HCT116 (cell line): ENCODE results near the gene MORF4L1. TPM values are rescaled to one million over a fixed set of nuclear protein-coding genes. Genes with fewer than 3 reads are reported as not detected.
A peak's percentile ranks its signal among the peaks of the same experiment; 100 is the strongest.

Experiments used
- ATAC-seq: fragments of 200-7000 bp; cut with Tn5 transposase; 2 replicates; pipeline ENCODE4 v1.9.1; 2020; ENCODE audit warnings: mild to moderate bottlenecking, moderate library complexity
- BruUV-seq: library from RNA; stranded (reverse); fragments of 400-500 nt; replicated peaks from 2 replicates; lab custom pipeline; 2021; lab: Mats Ljungman, UMichigan
- CTCF ChIA-PET: fragments of 300-600 bp; sonication (Branson Sonifier 250); formaldehyde crosslinking; loops from one replicate; lab custom pipeline; 2021; ENCODE audit warnings: antibody characterized with exemption; lab: Charles Lee
- POLR2A ChIA-PET: fragments of 300-600, 350-600 bp; sonication (Branson Sonifier 250); formaldehyde crosslinking; loops from one replicate; lab custom pipeline; 2021; ENCODE audit warnings: antibody characterized with exemption; lab: Charles Lee
- RAD21 ChIA-PET, 2 experiments: fragments of 300-600 bp; sonication (Branson Sonifier 250); formaldehyde crosslinking; loops; one replicate each; lab custom pipeline; 2023; ENCODE audit warnings: low total read pairs in 2 of 2; ENCODE audit not compliant: uncharacterized antibody in 2 of 2, unreplicated experiment in 2 of 2, low non-redundant PET in 1 of 2; lab: Charles Lee
- DNase-seq: peaks from one replicate; pipeline ENCODE4 v3.0.0-alpha.2; 2010; ENCODE audit warnings: low read depth, low spot score
- H2AFZ ChIP-seq: fragments of 200-600 bp; shearing (Covaris generic), sonication (generic); 2 replicates; pipeline ENCODE4 v1.6.1; 2017; ENCODE audit warnings: low read depth, mixed run types, mixed read lengths, antibody characterized with exemption, low read length; ENCODE audit not compliant: poor library complexity, severe bottlenecking
- H3K27ac ChIP-seq: 2 replicates; pipeline ENCODE4 v1.5.1; 2012; ENCODE audit warnings: low read depth, low read length
- H3K27me3 ChIP-seq: fragments of 200-600 bp; sonication (generic); 2 replicates; pipeline ENCODE4 v1.6.1; 2016; ENCODE audit warnings: mixed run types, low read length, mixed read lengths; ENCODE audit not compliant: insufficient read depth
- H3K36me3 ChIP-seq, 2 experiments: fragments of 200-500 bp in 1 of 2; fragments of 200-600 bp in 1 of 2; sonication (Bioruptor generic) in 1 of 2; sonication (generic) in 1 of 2; 2 replicates each; pipeline versions ENCODE4 v1.5.1 to v1.6.1; 2014 to 2016; ENCODE audit warnings: low read length in 2 of 2, inconsistent platforms in 1 of 2, mixed read lengths in 1 of 2, mixed run types in 1 of 2; ENCODE audit not compliant: insufficient read depth in 2 of 2, control insufficient read depth in 1 of 2
- H3K4me1 ChIP-seq, 2 experiments: fragments of 200-600 bp in 1 of 2; sonication (generic) in 1 of 2; 2 replicates each; pipeline versions ENCODE4 v1.5.1 to v1.6.1; 2012 to 2017; ENCODE audit warnings: low read length in 2 of 2, inconsistent platforms in 1 of 2, mild to moderate bottlenecking in 1 of 2, mixed read lengths in 1 of 2, mixed run types in 1 of 2, moderate library complexity in 1 of 2; ENCODE audit not compliant: insufficient read depth in 2 of 2, control insufficient read depth in 1 of 2
- H3K4me2 ChIP-seq: fragments of 200-600 bp; sonication (generic); 2 replicates; pipeline ENCODE4 v1.6.1; 2017; ENCODE audit warnings: mixed run types, low read length, mixed read lengths
- H3K4me3 ChIP-seq, 2 experiments: fragments of 200-600 bp in 1 of 2; sonication (generic) in 1 of 2; replicated peaks in 1 of 2; 2 replicates each; pipeline ENCODE4 v1.5.1; 2011 to 2016; ENCODE audit warnings: low read length in 2 of 2, control low read depth in 1 of 2, low read depth in 1 of 2, mild to moderate bottlenecking in 1 of 2, mixed read lengths in 1 of 2, mixed run types in 1 of 2
- H3K79me2 ChIP-seq: fragments of 200-600 bp; sonication (generic); 2 replicates; pipeline ENCODE4 v1.6.1; 2017; ENCODE audit warnings: mild to moderate bottlenecking, mixed run types, low read length, moderate library complexity, mixed read lengths; ENCODE audit not compliant: insufficient read depth
- H3K9ac ChIP-seq: fragments of 200-600 bp; sonication (generic); 2 replicates; pipeline ENCODE4 v1.6.1; 2016; ENCODE audit warnings: low read length, mixed read lengths
- H3K9me2 ChIP-seq: fragments of 200-600 bp; sonication (generic), shearing (Covaris generic); 2 replicates; pipeline ENCODE4 v1.6.1; 2017; ENCODE audit warnings: mixed run types, mild to moderate bottlenecking, moderate library complexity; ENCODE audit not compliant: insufficient read depth
- H3K9me3 ChIP-seq, 2 experiments: fragments of 200-500 bp in 1 of 2; fragments of 200-600 bp in 1 of 2; sonication (Bioruptor generic) in 1 of 2; sonication (generic) in 1 of 2; 2 replicates each; pipeline ENCODE4 v1.6.1; 2014 to 2017; ENCODE audit warnings: low read length in 2 of 2, mixed read lengths in 2 of 2, inconsistent platforms in 1 of 2, low read depth in 1 of 2, mild to moderate bottlenecking in 1 of 2, mixed run types in 1 of 2, moderate library complexity in 1 of 2; ENCODE audit not compliant: control insufficient read depth in 1 of 2, insufficient read depth in 1 of 2
- H4K20me1 ChIP-seq: fragments of 200-600 bp; sonication (generic), shearing (Covaris generic); 2 replicates; pipeline ENCODE4 v1.6.1; 2017; ENCODE audit warnings: mixed run types, mild to moderate bottlenecking, moderate library complexity; ENCODE audit not compliant: insufficient read depth
- CBX3 ChIP-seq: IDR thresholded peaks from 2 replicates; pipeline ENCODE4 v1.6.1; 2012; ENCODE audit warnings: low read depth
- CEBPB ChIP-seq: IDR thresholded peaks from 2 replicates; pipeline ENCODE4 v1.6.1; 2012; ENCODE audit warnings: low read depth
- EGR1 ChIP-seq: IDR thresholded peaks from 2 replicates; pipeline ENCODE4 v1.6.1; 2012; ENCODE audit warnings: low read depth
- EZH2 ChIP-seq: fragments of 200-600 bp; sonication (generic); IDR thresholded peaks from 2 replicates; pipeline ENCODE4 v1.6.1; 2017; ENCODE audit warnings: antibody characterized with exemption, mixed run types
- JUND ChIP-seq: IDR thresholded peaks from 2 replicates; pipeline ENCODE4 v1.6.1; 2012
- POLR2AphosphoS5 ChIP-seq: IDR thresholded peaks from 2 replicates; pipeline ENCODE4 v1.6.1; 2011; ENCODE audit warnings: mild to moderate bottlenecking, low read depth, low read length, moderate library complexity
- RAD21 ChIP-seq: IDR thresholded peaks from 2 replicates; pipeline ENCODE4 v1.6.1; 2012; ENCODE audit warnings: low read depth, mild to moderate bottlenecking
- SIN3A ChIP-seq: IDR thresholded peaks from 2 replicates; pipeline ENCODE4 v1.6.1; 2012; ENCODE audit warnings: low read depth
- SP1 ChIP-seq: IDR thresholded peaks from 2 replicates; pipeline ENCODE4 v1.6.1; 2012; ENCODE audit warnings: low read depth
- SRF ChIP-seq: IDR thresholded peaks from 2 replicates; pipeline ENCODE4 v1.6.1; 2012; ENCODE audit warnings: low read depth
- TCF7L2 ChIP-seq: IDR thresholded peaks from 2 replicates; pipeline ENCODE4 v1.7.0; 2011; ENCODE audit warnings: borderline replicate concordance, inconsistent platforms; ENCODE audit not compliant: insufficient read depth, insufficient read length; ENCODE audit errors: extremely low read depth
- YY1 ChIP-seq: IDR thresholded peaks from 2 replicates; pipeline ENCODE4 v1.6.1; 2011; ENCODE audit warnings: low read length, low read depth, moderate library complexity, mild to moderate bottlenecking; ENCODE audit not compliant: insufficient replicate concordance; ENCODE audit errors: extremely low read depth
- ZFX ChIP-seq: fragments of 450-650 bp; IDR thresholded peaks from 2 replicates; pipeline ENCODE4 v1.6.1; 2017
- ZNF274 ChIP-seq: fragments of 200-500 bp; sonication (Bioruptor generic); IDR thresholded peaks from 2 replicates; pipeline ENCODE4 v1.6.1; 2014; ENCODE audit warnings: mild to moderate bottlenecking, low read depth, low read length, inconsistent platforms
- intact Hi-C: fragments of 100-400 bp; cut with micrococcal nuclease; formaldehyde crosslinking; loops from 2 replicates; pipeline ENCODE4 v1.10.0; 2022
- total RNA-seq: library from RNA; stranded (reverse); gene quantifications from one replicate; pipeline ENCODE4 v1.2.1, GENCODE V29; 2021; ENCODE audit not compliant: unreplicated experiment
- TF ChIP-seq, protein P1 (sequence below): IDR thresholded peaks from 2 replicates; pipeline ENCODE4 v1.6.1; 2011; ENCODE audit warnings: mild to moderate bottlenecking, low read length, moderate library complexity; ENCODE audit not compliant: insufficient replicate concordance; ENCODE audit errors: extremely low read depth
- TF ChIP-seq, protein P2 (sequence below): IDR thresholded peaks from 2 replicates; pipeline ENCODE4 v1.6.1; 2012
- TF ChIP-seq, protein P3 (sequence below): IDR thresholded peaks from 2 replicates; pipeline ENCODE4 v1.6.1; 2012; ENCODE audit warnings: low read depth
- TF ChIP-seq, protein P4 (sequence below), 3 experiments: fragments of 200-600 bp in 1 of 3; sonication (generic) in 1 of 3; IDR thresholded peaks in 2 of 3; conservative IDR thresholded peaks in 1 of 3; 2 replicates each; pipeline ENCODE4 v1.5.1; 2012 to 2017; ENCODE audit warnings: low read depth in 2 of 3, low read length in 2 of 3, antibody characterized with exemption in 1 of 3, borderline replicate concordance in 1 of 3, control low read depth in 1 of 3, mild to moderate bottlenecking in 1 of 3, mixed read lengths in 1 of 3, mixed run types in 1 of 3, moderate library complexity in 1 of 3; ENCODE audit not compliant: insufficient read depth in 1 of 3

The MORF4L1 gene
- total RNA-seq, 1 experiment from 2014 or later, result 273 TPM

DNA sequence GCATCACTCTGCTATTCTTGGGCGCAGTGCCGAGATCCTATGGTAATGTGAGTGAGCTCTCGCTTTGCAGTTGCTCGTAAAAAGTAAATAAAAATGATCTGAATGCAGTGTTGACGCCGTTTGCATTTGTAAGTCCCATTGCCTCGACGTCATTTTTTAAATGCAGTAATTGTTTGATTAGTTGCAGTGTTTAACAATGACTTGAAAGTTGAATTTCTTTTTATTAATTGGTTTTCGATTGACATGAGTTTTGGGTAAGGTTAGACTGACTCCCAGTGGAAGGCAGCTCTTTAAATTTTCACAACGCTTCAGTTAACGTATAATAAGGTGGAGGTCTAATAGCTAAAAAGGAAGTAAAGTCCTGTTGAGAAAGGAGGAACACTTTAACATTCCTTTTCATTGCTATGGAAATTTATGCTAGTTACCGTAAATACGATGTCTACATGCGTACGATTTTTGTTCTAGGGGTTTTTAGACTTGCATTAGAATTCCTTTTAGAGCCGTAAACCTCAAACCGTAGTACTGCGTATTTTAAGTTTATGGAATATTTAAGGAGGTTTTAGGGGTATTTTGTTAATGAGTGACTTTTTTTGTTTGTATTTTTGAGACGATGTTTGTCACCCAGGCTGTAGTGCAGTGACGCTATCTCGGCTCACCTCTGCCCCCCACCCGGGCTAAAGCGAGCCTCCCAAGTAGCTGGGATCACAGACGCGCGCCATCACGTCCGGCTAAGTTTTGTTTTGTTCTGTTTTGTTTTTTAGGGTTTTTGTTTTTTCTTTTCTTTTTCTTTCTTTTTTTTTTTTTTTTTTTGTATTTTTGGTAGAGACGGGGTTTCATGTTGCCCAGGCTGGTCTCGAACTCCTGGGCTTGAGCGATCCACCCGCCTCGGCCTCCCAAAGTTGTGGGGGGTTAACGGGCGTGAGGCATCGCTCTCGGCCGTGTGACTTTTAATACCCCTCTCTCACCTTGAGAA lies 1.4 kb downstream of the MORF4L1 start:
- ATAC-seq, result no peak
- ChIA-PET RAD21 (no interaction called here), POLR2A (no interaction called here), CTCF (interaction anchor here (0.9 to 1.8 kb wide), 7 partner anchors 9 to 118 kb away, joined by 3 to 6 read pairs (median 5); partner anchors contain the start of gene ADAMTS7)
- Histone ChIP-seq H3K9me3 (no peaks in the 10 kb centered on the region), H3K79me2 (peaks cover 60% of the 10 kb centered on the region), H3K4me1 (peaks cover 21 to 45% of the 10 kb centered on the region in 2 experiments; a peak in 3 of 4 replicates), H3K4me2 (peak overlapping the region; percentile 73), H3K27me3 (no peaks in the 10 kb centered on the region), H3K9me2 (no peaks in the 10 kb centered on the region), H3K27ac (peak overlapping the region; percentile 98), H4K20me1 (peaks cover 42% of the 10 kb centered on the region), H3K36me3 (no peaks in the 10 kb centered on the region), H3K9ac (peak overlapping the region; percentile 100), H3K4me3 (peak overlapping the region; percentile 85 to 98), H2AFZ (no peak overlapping the region)
- intact Hi-C loops, result loop anchor here (5.0 kb wide), 1 partner anchor 117 kb away; no protein-coding TSS in a partner anchor
- no peak for DNase-seq
- TSS peak; percentile 43 for BruUV-seq
- TF ChIP-seq JUND (no peak), SIN3A (0 out of 2 replicates have a peak, but pooled peaks have one; percentile 16), CEBPB (no peak), SP1 (no peak), POLR2AphosphoS5 (no peak), EZH2 (no peak), YY1 (no peak), ZNF274 (no peak), EGR1 (no peak), RAD21 (0 out of 2 replicates have a peak, but pooled peaks have one; percentile 12), ZFX (no peak), SRF (no peak), TCF7L2 (no peak), CBX3 (peak; percentile 11; the same call in 1 of the 2 replicates)
- TF ChIP-seq, protein P1, sequence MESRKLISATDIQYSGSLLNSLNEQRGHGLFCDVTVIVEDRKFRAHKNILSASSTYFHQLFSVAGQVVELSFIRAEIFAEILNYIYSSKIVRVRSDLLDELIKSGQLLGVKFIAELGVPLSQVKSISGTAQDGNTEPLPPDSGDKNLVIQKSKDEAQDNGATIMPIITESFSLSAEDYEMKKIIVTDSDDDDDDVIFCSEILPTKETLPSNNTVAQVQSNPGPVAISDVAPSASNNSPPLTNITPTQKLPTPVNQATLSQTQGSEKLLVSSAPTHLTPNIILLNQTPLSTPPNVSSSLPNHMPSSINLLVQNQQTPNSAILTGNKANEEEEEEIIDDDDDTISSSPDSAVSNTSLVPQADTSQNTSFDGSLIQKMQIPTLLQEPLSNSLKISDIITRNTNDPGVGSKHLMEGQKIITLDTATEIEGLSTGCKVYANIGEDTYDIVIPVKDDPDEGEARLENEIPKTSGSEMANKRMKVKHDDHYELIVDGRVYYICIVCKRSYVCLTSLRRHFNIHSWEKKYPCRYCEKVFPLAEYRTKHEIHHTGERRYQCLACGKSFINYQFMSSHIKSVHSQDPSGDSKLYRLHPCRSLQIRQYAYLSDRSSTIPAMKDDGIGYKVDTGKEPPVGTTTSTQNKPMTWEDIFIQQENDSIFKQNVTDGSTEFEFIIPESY, result no peak
- TF ChIP-seq, protein P2, sequence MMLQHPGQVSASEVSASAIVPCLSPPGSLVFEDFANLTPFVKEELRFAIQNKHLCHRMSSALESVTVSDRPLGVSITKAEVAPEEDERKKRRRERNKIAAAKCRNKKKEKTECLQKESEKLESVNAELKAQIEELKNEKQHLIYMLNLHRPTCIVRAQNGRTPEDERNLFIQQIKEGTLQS, result no peak
- TF ChIP-seq, protein P3, sequence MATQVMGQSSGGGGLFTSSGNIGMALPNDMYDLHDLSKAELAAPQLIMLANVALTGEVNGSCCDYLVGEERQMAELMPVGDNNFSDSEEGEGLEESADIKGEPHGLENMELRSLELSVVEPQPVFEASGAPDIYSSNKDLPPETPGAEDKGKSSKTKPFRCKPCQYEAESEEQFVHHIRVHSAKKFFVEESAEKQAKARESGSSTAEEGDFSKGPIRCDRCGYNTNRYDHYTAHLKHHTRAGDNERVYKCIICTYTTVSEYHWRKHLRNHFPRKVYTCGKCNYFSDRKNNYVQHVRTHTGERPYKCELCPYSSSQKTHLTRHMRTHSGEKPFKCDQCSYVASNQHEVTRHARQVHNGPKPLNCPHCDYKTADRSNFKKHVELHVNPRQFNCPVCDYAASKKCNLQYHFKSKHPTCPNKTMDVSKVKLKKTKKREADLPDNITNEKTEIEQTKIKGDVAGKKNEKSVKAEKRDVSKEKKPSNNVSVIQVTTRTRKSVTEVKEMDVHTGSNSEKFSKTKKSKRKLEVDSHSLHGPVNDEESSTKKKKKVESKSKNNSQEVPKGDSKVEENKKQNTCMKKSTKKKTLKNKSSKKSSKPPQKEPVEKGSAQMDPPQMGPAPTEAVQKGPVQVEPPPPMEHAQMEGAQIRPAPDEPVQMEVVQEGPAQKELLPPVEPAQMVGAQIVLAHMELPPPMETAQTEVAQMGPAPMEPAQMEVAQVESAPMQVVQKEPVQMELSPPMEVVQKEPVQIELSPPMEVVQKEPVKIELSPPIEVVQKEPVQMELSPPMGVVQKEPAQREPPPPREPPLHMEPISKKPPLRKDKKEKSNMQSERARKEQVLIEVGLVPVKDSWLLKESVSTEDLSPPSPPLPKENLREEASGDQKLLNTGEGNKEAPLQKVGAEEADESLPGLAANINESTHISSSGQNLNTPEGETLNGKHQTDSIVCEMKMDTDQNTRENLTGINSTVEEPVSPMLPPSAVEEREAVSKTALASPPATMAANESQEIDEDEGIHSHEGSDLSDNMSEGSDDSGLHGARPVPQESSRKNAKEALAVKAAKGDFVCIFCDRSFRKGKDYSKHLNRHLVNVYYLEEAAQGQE, result no peak
- TF ChIP-seq, protein P4, sequence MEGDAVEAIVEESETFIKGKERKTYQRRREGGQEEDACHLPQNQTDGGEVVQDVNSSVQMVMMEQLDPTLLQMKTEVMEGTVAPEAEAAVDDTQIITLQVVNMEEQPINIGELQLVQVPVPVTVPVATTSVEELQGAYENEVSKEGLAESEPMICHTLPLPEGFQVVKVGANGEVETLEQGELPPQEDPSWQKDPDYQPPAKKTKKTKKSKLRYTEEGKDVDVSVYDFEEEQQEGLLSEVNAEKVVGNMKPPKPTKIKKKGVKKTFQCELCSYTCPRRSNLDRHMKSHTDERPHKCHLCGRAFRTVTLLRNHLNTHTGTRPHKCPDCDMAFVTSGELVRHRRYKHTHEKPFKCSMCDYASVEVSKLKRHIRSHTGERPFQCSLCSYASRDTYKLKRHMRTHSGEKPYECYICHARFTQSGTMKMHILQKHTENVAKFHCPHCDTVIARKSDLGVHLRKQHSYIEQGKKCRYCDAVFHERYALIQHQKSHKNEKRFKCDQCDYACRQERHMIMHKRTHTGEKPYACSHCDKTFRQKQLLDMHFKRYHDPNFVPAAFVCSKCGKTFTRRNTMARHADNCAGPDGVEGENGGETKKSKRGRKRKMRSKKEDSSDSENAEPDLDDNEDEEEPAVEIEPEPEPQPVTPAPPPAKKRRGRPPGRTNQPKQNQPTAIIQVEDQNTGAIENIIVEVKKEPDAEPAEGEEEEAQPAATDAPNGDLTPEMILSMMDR (IDR thresholded peaks at IDR 0.05 in 2 of 3, conservative IDR thresholded peaks at IDR 0.05 in 1 of 3; ENCODE audit: borderline replicate concordance in 1 of 3, insufficient read depth in 1 of 3, low read depth in 2 of 3, low read length in 2 of 3), result no peak; a peak in 1 of 6 replicates
